ENCODE data around the gene ZFP69.
A peak's percentile ranks its signal among the peaks of the same experiment; 100 is the strongest.

ZFP69 gene

DNA sequence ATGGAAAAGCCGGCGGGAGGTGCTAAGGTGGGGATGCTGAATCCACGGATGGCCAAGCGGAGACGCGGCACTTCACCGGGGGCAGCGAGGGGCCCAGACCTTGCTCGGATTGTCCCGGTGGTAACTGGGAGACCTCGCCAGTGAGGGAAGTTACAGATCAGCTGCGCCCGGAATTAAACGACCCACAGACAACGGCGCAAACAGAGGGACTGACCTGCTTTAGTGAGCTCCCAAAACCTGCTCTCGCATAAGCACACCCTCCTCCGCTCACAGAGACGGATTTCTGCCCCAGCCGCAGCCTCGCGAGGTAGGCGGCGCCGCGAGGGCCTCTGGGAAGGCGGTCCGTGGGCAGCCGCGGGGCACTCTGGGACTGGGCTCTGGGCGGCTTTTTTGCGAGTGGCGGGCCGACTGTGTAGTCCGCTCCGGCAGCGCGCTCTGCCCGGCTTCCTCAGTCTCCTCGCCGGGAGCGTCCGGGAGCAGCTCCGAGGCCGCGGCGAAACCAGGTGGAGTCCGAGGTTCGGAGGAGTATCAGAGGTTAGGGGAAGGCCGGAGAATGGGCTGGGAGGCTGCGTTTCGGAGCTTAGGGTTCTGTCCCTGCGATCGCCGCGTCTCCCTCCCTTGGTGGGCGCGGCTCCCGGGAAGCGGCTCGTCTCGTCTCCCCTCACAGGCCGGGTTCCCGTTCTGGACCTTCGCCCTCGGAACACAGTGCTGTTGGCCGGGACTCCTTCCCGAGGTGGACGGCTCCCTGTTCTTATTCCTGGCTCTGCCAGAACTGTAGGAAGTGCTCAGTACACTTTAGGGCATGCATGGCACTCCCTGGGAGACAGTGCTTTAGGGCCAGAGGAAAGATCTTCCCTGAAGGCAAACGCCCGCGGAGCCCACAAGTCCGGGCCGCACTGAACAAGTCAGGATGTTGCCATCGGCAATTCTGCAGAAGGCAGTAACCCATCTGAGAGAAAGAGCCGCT lies 31.6 kb downstream of the ZFP69 start, which contains the start of gene EXO5:
TSS of gene EXO5 (plus strand) at position 393 of the 967 bp plus-strand sequence. CDS start 5,778 bp downstream, outside the sequence.
- no peak for DNase-seq (ENCODE audit: low read depth)

GRCh38 chr1:40519517-40519916 lies 42.4 kb downstream of the ZFP69 start:
- no peak for DNase-seq (ENCODE audit: low read depth)

- no peak for DNase-seq (ENCODE audit: low read depth)
Measured at GRCh38 chr1:40530735-40531380, 53.8 kb downstream of the ZFP69 start.

DNA sequence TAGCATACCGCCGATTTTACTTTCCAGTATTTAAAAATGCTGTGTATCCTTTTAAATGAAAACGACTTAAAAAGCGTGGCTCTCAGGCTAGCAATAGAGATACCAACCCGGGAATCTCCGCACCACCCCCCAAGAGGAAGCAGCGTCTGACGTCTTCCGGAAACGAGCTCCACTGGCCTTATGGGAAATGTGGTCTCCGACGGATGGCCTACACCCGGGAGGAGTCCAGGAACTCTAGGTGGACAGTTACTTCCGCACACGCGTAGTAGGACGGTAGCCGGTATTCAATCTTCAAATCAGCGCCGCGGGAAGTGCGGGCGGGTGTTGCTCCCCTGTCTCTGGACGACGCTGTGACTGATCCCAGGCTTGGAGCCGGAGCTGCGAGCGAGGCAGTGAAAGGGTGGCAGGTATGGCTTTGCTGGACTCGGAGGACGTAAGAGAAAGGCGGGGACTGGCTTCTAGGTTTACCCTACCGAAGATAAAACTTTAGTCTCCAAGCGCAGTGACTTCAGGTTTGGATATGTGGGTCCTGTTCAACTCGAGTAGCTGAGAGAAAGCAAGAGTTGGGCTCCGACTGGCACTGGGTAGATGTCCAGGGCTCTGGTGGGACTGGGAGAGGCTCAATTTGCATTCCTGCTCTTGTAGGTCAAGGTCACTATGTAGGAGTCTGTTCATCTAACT lies 54.4 kb downstream of the ZFP69 start, which contains the start of gene ZNF684:
TSS of gene ZNF684 (plus strand) at position 257 of the 681 bp plus-strand sequence. CDS start 1,530 bp downstream, outside the sequence.
- peak; percentile 82 for DNase-seq (ENCODE audit: low read depth)

- DNase-seq (ENCODE audit: low read depth), result no peak
Measured at GRCh38 chr1:40532062-40532389, 54.9 kb downstream of the ZFP69 start.

GRCh38 chr1:40532844-40533424 lies 55.8 kb downstream of the ZFP69 start:
- peak; percentile 45 for DNase-seq (ENCODE audit: low read depth)

GRCh38 chr1:40534589-40534988 lies 57.5 kb downstream of the ZFP69 start:
- DNase-seq (ENCODE audit: low read depth), result no peak

GRCh38 chr1:40535732-40536131 lies 58.6 kb downstream of the ZFP69 start:
- no peak for DNase-seq (ENCODE audit: low read depth)

- DNase-seq (ENCODE audit: low read depth), result no peak
Measured at GRCh38 chr1:40539338-40539737, 62.2 kb downstream of the ZFP69 start.
